GM19468 (cell line): ENCODE measurements around the gene DOCK9.

Experiments
- ATAC-seq: cut with Tn5 transposase; IDR thresholded peaks from one replicate; pipeline ENCODE4 v1.9.1; 2021; ENCODE audit warnings: mild to moderate bottlenecking, moderate library complexity, moderate number of reproducible peaks; ENCODE audit not compliant: unreplicated experiment; ENCODE audit errors: extremely low read depth

The DOCK9 gene

DNA sequence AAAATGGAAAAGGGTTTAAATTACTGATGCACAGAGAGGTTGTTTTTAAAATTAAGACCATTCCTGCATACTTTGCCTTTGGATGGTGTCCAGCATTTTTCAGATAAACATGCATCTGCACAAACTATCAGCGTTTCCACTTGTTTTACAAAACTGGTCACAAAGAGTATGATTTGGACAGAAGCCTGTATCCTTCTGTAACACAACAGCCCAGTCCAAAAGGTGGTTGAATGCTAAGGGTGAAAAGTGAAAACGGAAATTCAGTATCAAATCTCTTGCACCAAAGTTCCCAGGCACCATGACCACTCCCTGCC, 21.7 kb upstream of the DOCK9 start:
- no peak for ATAC-seq

DNA sequence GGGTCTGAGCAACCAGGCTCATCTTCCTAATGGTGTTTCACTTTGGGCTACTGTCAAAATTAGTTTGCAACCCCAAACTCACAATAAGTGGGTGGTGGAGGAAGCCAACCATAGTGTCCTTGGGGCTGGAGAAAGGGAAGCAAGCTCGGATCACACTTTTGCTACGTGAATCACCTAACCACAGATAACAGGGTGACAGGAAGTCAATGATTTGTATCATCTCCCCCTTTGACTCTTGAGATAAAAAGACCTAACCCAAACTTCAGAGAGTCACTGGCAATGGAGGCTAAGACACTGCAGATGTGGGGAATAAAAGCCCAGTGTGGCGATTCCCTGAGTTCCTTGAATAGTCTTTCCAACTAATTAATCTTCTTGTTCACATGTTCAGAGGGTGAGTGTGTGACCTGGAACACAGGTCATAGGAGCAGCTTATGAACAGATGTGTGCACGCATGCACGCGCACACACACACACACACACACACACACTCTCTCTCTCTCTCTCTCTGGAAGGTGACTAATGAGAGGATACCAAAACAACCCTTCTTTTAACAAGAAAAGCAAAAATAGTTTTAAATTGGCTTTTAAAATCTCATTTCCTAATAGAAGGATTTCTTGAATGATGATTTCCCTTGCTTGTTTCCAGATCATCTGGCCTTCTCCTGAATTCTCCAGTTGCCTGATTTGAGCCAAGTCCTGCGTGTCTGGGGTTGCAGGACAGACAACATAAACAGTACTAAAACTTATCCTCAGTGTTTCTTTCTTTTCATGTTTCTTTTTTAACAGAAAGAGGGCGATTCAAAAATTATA, 21.2 kb upstream of the DOCK9 start:
- no peak for ATAC-seq

DNA sequence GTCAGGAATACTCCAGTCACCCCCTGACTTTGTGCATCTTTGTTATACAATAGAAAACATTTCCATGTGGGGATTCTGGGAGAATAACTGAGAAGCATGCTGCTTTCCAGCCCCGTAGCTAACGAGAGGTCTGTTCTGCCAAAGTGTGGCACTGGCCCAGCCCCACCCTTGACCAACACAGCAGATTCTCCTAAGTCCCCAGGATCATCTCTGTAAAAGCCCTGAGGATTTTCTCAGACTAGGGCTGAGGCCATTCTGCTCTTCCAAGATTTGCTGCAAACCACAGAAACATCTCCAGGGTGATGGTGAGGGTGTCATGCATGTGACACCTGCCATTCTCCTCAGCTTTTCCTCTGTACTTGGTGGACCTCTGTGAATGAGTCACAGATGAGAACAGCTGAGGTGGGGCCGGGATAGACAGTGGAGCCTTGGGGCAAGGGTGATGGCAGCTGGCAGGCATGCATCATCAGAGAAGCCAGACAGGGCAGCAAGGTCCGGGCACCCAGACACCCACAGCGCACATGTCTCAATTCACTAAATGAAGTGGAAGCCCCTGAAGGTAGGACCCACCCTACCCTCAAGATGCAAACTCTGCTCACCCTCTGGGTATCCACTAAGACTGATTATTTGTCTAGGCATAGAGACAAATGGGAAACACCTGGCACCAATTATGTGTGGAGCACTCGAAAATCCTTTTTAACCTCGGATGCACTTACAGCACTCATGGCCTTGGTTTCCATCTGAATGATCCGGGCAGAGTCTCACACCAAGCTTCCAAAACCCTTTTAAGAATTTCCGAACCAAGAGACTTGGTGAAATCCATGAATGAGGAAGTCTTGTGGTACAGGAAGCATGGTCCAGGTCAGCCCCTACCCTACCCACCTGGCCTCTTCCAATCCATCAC, 20.1 kb upstream of the DOCK9 start:
- ATAC-seq: no peak

DNA sequence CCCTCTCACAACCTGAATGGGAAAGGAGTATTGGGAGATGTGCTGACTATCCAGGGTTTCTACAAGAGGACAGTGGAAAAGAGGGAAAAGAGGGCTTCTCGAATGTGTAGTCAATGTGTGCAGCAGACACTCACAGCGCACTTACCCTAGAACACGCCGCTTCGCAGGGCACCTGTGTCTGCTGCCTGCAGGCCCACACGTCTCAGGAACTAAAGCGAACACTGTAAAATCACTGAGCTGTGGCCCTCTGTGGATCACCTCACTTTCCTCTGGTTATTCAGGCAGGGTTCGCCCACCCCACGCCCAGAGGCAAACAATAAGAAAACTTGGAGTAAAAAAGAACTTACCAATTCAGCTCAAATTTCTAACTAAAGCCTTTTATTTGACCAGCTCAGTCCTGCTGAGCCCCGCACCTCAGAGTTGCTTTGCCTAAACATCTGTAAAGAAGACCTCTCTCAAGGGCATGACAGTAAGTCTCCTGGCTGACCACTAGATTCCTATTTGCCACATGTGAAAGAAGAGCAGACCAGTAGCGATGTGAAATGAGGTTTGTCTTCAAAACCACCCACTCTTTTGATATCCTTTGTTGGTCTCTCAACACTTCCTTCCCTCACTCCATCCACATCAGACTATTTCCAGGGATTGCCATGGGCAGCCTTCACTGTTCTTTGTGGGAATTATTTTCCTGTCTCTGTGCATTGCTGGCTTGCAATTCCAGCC, 19.3 kb upstream of the DOCK9 start:
- ATAC-seq: no peak

DNA sequence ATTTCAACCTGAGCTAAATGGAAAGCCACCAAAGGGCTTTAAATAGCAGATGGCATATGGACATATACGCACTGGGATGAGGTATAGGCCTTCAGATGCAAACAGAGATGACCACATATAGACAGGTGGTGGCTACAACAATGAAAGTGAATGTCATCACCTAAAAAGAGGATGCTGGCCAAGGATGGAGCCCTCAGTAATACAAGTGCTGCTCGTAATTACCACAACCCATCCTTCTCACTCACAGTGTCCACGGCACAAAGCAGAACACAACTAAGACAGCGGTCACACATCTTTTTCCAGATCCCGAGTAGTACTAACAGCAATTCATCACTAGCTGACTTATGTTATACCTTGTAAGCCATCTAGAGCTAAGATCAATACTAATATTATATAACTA, 18.2 kb upstream of the DOCK9 start:
- no peak for ATAC-seq

DNA sequence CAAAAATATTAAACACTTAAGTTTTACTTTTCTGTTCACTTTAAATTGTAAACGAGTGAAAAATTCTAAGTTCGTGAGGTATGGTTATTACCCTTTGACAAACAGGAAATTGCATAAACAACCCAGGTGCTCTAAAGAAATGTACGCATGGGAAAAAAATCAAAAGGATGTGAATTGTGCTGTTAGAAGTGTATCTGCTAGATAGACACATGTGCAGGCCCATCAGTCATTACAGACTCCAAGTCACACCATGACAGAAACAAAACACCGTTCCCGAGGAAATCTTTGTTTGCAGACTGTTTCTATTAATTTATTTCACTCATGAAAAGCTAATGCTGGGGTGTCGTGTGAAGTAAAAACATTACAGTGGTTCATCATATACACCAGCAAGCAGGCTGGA, 17.0 kb upstream of the DOCK9 start:
- no peak for ATAC-seq

DNA sequence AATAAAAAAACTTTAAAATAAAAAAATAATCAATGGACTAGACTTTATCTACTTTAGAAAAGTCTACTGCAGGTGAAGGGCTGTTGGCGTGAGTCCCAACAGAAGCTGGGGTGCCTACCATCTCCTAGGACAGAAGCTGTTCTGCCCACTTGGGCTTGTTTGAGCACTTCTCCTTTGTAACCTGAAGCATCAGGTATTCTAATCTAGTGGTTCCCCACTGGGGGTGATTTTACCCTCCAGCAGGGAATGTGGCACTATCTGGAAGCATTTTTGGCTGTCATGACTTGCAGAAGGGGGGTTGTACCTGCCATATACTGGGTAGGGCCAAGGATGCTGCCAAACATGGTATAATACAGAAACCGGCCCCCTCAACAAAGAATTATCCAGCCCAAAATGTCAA, 16.2 kb upstream of the DOCK9 start:
- ATAC-seq: no peak

DNA sequence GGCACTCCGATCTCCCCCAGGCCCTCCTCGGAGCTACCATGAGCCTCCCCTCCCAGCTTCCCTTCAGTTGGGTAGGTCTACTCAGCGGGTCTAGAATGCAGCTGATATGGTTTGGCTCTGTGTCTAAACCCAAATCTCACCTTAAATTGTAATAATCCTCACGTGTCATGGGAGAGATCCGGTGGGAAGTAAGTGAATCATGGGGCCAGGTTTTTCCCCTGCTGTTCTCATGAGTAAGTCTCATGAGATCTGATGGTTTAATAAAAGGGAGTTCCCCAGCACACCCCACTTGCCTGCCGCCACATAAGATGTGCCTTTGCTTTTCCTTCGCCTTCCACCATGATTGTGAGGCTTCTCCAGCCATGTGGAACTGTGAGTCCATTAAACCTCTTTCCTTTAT, 14.5 kb upstream of the DOCK9 start:
- no peak for ATAC-seq

DNA sequence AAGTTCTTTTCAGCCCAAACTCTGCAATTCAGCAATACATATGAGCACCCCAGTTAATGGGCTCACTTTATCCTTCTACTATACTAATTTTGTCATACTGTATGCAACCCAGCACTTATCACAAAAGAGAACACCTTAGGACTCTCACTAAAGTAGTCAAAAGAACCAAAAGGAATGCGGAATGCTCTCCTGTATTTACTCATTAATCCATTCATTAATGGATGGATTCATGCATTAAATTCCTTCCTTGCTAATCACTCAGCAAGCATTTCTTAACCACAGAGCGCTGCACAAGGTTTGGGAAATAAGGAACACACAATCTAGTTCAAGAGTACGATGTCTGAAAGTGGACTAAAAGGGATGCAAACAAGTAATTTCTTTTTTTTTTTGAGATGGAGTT, 12.8 kb upstream of the DOCK9 start:
- ATAC-seq: no peak

DNA sequence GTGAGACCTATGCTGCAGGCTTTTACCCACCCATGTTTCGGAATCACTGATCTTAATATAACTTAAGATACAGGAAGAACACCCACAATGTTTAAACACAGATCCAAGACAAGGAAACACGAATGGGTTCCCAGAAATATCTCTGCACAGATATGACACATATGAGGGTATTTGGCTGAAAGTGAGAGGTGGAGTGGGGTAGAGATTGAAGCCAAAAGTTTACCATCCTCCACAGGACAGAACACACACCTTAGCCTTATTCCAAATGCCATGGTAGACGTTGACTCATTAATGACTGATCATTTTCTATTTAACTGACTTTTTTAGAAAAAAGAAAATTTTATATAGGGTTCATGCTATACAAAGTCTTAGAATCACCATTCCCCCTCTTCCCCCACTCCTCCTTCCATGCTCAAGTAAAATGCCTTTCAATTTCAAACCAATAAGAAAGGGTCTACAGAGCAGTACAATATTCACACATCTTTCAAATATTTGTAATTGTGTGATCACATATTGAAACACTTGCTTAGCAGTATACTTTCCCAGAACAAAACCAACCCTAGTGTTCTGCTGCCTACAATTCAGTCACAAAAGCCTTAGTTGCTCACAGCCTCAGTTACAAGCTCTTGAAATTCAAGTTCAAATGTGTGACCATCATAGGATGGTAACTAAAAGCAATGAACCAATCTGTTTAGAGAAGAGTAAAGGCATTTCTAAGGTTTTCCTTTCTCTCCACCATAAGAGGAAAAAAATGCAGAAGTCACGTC, 11.8 kb upstream of the DOCK9 start:
- no peak for ATAC-seq

DNA sequence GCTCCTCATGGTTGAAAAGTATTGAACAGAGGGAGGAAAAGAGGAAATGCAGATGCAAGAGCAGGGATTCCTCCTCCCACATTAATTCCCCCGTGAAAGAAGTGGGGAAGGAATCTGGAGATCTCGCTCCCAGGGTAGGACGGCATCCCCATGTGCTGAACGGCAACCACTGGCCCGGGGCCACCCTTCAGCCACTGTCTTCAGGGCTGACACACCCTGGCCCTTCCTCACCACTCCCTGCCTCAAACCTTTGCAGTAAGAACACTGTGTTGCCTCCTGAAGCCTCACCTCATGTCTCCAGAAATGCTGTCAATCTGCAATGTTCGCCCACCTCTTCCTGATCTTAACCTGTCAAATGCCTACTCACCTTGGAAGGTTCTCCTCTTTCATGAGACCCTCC, 10.9 kb upstream of the DOCK9 start:
- ATAC-seq: no peak

DNA sequence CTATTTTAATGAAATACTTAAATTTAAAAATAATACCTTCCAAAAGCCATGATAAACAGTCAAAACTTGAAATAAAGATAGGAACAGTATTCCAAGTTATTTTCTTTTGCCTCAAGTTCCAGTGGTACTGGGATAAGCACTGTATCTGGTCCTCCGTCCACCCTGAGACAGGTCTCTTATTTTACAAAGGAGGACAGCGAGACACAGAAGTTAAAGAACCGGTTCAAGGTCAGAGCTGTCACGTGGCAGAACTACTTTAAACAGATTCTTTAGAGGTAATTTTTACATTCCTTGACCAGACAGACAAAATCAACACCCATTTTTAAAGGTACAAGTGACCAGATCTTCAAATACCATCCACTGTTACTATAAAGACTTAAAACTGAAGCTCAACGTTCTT, 10.4 kb upstream of the DOCK9 start:
- no peak for ATAC-seq

DNA sequence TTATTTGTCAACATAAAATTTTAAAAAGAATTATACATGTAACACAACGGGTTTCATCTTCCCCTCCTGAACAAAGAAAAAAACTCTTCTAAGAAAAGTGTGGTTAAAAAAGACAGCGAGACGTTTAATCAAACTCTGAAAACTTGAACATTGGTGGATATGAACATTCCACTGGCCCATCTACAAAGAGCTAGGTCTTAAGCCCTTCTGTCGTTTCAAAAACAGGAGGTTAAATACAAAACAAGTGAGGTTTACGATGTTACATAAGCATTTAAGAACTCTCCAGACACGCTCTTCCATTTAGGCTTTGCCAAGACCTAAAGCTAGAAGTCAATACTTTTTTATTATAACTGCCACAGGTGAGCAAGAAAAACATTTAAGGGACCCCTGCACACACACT, 9.4 kb upstream of the DOCK9 start:
- ATAC-seq: no peak

DNA sequence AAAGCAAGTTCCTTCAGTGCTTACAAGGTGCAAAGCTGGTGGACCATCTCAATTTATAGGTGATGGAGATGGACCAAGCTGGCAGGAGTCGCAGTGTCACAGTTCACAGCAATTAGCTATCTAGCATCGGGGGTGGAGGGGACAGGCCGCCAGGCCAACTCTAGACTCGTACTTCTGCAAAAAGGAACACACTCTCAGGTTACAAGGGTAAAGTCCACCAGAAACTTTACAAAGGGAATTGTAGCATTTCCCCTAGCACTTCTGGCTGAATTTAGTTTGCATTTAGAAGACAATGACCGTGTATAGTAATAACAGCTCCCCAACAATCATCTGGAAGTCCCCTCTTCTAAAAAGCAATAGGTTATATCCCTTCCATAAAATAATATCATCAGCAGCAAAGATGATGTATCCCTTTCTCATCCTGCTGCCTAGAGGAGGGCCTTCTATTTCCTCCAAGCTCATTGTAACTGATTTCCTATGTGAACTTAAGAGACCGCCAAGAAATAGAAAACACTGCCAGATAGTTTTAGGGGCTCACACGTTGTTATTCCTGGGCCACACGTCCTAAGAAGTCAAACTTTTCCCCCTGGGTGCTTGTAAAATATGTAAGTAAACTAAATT, 8.5 kb upstream of the DOCK9 start:
- no peak for ATAC-seq

DNA sequence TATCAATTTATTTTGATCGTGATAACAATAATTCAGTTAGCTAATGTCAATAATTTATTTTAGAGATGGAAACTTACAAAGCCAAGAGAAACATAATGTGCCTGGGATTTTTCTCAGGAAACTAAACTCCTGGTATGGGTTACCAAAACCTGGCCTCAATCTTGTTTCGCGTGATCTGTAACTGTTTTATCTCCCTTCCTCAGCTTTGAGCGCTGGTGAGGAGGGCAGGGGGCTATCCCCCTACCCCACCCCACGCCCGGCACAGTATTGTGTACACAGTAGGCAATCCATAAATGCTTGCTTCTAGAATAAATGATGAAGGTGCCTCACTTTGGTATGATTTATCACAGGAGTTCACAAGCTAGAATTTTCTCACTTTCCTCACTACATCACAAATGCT, 7.7 kb upstream of the DOCK9 start:
- no peak for ATAC-seq

DNA sequence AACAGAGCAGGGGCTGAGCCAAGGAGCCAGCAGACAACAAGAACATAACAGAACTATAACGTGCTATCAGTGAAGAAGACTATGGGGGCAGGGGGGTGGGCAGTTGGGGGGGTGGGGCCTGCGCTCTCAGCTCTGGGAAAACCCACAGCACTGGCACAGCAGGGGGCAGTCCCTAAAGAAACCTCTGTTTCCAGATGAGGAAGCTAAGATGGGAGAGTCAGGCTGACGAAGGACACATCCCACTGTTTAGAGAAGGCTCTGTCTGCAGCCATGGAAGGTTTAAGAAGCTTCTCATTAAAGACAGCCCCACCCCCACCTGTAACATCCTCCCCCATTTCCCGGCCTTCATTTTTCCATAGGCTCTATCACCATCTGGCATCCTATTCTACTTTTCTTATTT, 7.1 kb upstream of the DOCK9 start:
- no peak for ATAC-seq

DNA sequence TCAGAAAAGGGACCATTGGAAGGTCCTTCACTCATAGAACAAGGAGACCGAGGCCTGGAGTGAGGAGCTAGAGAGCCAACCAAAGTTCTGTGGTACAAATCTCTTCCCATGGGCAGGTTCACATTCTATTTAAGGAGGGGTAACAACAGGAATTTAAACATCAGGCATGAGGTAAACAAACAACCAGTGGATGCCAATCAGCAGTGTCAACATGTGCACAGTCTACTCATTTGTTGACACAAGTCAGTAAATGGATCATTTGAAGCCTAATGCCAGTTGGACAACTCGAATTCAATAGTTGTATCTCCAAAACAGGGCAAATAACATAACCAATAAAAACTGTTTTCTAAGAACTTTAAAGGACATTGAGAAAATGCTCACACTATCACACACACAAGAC, 6.3 kb upstream of the DOCK9 start:
- no peak for ATAC-seq

DNA sequence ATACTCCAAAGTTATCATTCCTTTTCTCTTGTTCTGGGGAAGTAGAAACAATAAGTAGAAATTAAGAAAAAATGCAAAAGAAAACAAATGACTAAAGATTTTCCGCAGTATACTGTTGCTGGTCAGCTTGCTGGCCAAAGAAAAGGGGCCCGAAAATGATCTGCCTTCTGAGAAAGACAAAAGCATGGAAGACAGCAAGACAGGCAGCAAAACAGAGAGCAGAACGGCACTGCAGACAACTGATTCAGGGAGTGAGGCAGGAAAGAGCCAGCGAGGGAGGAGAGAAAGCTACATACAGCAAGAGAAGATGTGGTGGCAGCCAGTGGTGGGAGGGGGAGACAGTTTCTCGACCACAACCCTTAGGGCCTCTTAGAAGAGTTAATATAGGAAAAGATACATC, 5.3 kb upstream of the DOCK9 start:
- no peak for ATAC-seq

DNA sequence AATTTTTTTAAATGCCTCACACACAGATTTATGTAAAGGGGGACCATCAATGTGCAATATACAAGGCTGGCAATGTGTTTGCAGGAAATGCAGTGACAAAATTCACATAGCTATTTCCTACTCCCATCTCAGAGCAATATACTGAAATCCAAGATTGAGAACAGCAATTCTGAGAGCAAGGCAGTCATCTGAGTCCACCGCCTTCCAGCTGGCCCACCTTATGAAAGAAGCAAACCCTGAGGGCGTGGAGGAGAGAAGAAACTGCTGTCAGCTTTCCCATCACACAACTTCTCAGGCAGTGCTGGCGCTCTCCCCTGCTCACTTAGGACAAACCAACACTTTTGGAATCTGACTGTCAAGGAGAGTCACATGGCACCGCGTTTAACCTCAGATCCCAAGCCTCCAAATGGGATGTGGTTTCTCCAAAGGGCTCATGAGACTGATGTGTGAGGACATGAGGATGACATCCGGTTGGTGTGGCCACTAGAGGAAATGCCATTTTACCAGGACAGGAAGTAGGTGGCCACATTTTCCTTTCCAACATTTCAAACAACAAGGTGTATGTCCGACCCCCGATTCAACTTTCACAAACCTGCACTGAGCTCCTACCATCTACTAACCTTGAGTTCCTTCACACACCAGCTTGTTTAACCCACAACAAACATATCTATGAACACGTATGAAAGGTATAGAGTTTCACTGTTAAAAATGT, 3.7 kb upstream of the DOCK9 start:
- ATAC-seq: no peak
